ENCODE data around the gene ZC2HC1C.
A peak's percentile ranks its signal among the peaks of the same experiment; 100 is the strongest.
"Not testable (repeated sequence)": the region's sequence is repeated elsewhere in the genome, so short reads cannot be mapped to it uniquely, and the experiment has no call there.

The ZC2HC1C gene

GRCh38 chr14:75095690-75096089, 26.2 kb downstream of the ZC2HC1C start:
- no peak for DNase-seq (ENCODE audit: low spot score)

- no peak for DNase-seq (ENCODE audit: low spot score)
Observed at GRCh38 chr14:75096959-75097358, 27.5 kb downstream of the ZC2HC1C start.

- no peak for DNase-seq (ENCODE audit: low spot score)
Observed at GRCh38 chr14:75098212-75098611, 28.8 kb downstream of the ZC2HC1C start.

DNA sequence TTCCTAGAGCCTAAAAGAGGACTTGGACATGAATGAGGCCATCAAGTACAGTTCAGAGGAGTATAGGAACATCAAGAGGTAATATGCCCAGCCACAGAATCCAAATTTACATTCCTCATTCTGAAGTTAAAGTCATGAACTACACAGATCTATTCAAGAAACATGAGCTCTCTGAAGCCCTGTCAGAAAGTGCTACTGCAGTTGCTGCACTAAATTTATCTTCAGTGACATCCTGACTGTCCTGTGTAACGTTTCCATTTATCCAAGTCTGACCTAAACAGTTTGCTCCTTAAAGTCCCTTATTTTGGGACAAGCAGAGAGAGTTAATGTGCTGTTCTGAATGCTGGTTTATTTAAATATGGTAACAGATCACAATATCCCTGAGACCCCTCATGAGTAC, 29.2 kb downstream of the ZC2HC1C start:
- DNase-seq (ENCODE audit: low spot score), result no peak

DNA sequence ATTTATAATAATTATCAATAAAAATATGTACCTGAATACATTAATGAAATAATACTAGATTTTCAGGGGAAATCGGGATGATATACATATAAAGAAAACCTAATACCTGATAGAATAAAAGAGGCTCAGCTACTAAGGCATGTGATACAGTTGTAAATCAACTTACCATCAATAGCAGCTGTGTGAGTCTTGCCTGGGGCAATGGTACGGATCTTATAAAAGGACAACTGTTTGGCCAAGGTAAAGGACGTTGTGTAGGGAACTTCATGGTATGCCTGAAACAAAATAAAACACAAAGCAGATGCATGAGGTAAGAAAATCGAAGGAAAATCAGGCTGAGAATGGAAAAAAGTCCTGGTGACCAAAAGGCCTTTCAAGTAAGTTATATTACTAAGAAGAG, 32.0 kb downstream of the ZC2HC1C start:
- no peak for DNase-seq (ENCODE audit: low spot score)

DNA sequence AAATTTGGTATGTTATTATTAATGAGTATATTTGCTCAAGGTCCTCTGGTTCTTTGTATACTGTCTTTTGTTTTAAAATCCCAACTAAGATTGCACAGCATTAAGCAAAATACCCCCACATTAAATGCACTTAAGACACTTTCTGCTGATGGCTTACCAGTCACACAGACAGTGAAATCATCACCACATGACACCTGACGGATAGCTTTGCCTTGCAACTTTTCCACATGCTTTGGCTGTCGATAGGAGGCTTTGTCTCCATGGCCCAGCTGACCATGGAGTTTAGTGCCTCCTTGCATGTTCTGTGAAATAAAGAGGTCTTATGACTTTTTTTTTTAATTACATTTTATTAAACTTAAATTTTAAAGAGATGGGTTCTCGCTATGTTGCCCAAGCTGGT, 37.7 kb downstream of the ZC2HC1C start:
- DNase-seq (ENCODE audit: low spot score), result no peak

GRCh38 chr14:75109877-75110276, 40.4 kb downstream of the ZC2HC1C start:
- DNase-seq (ENCODE audit: low spot score), result no peak

GRCh38 chr14:75113932-75114539, 44.6 kb downstream of the ZC2HC1C start:
- no peak for DNase-seq (ENCODE audit: low spot score)

DNA sequence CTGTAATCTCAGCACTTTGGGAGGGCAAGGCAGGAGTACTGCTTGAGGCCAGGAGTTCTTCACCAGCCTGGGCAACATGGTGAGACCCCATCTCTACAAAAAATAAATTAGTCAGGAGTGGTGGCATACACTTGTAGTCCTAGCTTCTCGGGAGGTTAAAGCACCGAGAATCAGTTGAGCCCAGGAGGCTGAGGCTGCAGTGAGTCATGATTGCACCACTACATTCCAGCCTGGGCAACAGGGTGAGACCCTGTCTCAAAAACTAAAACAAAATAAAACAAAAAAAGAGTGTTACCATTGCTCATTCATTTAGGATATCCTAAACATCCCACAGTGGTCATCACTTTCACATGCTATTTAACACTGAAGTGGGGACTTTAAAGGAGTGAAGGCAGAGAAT, 49.6 kb downstream of the ZC2HC1C start:
- DNase-seq (ENCODE audit: low spot score), result no peak

DNA sequence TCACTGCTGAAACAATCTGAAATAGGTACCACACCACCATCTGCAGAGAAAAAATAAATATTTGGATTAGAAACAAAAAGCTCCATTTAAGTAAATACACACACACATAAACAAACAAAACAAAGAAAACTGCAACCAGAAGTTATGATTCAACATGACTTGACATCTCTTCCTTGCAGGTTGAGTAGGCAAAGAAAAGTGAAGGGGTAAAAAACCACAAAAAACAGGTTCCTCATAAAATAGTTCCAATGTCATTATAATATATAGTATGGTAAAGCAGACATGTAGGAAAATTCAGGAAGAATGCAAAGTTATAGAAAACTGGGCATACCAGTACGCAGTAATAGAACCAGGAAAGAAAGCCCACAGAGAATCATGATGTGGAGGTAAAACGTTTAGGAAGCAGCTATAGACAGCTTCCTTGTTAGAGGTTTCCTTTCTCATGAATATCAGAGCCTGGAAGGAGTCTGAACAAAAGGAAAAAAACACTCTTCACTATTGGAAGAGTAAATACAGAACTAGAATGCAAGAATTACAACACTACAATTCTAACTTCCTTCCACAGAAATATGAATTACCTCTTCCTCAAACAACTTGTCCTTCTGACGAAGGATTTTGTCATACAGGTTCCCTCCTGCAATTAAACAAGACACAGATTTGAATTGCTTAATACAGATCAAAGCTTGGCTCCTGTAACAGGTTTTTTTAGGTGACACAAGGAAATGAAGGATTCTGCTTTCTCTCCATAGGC, 51.3 kb downstream of the ZC2HC1C start:
- no peak for DNase-seq (ENCODE audit: low spot score)

DNA sequence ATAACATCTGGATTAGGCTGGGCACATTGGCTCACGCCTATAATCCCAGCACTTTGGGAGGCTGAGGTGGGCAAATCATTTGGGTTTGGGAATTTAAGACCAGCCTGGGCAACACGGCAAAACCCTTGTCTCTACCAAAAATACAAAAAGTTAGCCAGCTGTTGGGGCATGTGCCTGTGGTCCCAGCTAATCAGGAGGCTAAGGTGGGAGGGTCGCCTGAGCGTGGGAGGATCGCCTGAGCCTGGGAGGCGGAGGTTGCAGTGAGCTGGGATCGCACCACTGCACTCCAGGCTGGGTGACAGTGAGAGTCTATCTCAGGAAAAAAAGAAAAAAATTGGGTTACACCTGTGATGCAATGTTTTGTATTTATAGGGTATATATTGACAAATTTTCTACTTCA, 52.1 kb downstream of the ZC2HC1C start:
- DNase-seq (ENCODE audit: low spot score), result no peak

DNA sequence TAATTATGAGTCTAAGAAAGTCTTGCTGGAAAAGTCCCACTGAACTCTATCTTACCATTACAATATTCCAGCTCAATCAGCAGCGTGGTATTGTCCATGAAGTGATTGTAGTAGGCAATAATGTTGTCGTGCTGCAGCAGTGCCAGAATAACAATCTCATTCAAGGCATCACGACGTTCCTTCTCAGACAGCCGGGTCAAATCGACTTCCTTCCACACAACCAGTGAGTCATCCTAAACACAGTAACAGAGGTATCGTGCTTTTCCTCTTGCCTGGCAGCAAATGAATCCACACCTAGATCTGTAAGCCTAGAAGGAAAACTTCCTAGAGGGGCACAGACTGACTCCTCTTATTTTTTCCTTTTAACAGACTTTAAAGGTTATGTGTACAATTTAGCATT, 54.5 kb downstream of the ZC2HC1C start:
- DNase-seq (ENCODE audit: low spot score), result no peak

GRCh38 chr14:75125617-75126016, 56.2 kb downstream of the ZC2HC1C start:
- DNase-seq (ENCODE audit: low spot score), result no peak

DNA sequence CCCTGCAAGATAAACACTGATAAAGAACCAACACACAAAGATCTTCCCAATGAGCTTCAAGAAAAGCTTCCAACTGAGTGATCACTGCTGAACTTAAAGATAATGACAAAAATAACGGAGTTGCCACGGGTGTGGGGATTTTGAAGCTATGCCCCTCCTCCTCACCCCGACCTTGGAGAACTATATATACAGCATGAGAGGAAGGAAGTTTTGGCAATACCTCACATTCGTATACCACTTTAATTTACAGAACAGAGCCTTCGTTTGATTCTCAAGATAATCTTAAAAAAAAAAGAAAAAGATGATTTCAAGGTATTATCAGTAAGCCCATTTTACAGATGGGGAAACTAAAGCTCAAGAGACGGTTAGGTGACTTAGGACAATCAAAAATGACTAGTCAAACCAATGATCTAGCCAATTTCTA, 56.7 kb downstream of the ZC2HC1C start:
- DNase-seq (ENCODE audit: low spot score), result no peak

DNA sequence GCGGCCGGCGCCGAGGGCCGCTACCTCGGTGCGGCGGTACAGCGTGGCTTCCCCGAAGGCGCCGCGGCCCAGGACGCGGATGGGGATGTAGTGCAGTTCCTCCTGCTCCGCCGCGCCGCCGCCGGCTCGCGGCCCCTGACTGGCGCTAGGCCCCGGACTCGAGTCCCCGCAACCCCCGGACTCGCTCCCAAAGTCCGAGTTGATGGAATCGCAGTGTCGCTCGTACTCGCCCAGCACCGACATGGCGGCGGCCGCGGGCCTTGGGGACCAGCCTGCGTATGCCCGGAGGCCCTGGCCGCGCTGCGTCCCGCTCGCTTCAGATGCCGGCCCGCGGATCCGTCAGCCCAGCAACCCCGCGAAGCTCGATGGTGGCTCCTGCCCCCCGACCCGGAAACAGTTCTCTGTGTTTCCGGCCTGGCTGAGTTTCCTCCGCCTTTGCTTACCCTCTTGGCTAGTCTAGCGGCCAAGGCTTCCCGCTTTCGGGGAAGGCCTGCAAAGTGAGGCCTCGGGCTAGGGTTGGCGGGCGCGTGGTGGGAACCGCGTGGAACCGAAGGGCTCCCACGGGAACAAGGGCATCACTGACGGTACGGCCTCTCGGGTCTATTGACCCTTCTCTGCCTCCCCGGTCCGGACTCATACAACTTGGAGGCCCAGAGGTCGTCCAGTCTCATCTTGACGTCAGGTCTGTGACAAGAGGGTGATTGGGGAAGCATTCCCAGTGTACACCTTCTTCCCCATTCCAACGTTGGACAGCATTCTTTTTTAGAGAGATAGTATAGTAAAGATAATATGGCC, 57.4 kb downstream of the ZC2HC1C start, which contains the start of gene NEK9:
Gene NEK9, minus strand, starts transcription at position 370 of the 795 bp plus-strand sequence. Its CDS starts 127 bp downstream, at position 243.
- DNase-seq (ENCODE audit: low spot score), result peak; percentile 94

DNA sequence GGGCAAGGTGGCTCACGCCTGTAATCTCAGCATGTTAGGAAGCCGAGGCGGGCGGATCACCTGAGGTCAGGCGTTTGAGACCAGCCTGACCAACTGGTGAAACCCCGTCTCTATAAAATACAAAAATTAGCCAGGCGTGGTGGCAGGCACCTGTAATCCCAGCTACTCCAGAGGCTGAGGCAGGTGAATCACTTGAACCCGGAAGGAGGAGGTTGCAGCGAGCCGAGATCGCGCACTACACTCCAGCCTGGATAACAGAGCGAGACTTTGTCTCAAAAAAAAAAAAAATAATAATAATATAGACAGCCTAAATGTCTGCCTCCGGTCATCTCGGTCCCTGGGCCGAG, 58.0 kb downstream of the ZC2HC1C start:
- not testable (repeated sequence) for DNase-seq (ENCODE audit: low spot score)

DNA sequence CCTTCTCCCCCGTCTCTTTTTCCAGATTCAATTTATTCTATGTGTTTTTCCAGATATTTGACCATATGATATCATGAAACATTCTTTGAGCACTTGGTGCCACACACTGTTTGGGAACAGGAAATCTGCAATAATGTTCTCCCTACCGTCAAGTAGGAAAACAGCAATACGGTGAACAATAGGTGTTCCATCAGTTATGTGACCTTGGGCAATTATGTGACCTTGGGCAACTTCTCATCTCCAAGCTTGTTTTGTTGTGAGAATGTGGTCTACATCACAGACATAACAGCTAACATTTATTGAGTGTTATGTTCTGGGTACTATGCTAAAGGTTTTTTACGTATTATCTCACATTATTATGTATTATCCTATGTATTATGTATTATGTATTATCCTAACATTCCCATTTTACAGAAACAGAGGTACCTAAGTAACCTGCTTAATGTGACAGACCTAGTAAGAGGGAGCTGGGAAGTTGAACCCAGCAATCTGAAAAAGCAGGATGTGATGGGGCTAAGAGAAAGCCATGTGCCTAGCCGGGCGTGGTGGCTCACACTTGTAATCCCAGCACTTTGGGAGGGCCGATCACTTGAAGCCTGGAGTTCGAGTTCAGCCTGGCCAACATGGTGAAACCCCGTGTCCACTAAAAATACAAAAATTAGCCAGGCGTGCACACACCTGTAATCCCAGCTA, 58.6 kb downstream of the ZC2HC1C start:
- no peak for DNase-seq (ENCODE audit: low spot score)

GRCh38 chr14:75128596-75128990, 59.2 kb downstream of the ZC2HC1C start:
- DNase-seq (ENCODE audit: low spot score), result no peak

All from D341Med (cell line).